Endodermal cell (in vitro differentiated cells): ENCODE measurements around the gene ALDH4A1. TPM values are rescaled to one million over a fixed set of nuclear protein-coding genes. Genes with fewer than 3 reads are reported as not detected.

ENCODE experiments used
- DNase-seq: peaks from one replicate; pipeline ENCODE4 v3.0.0-alpha.2; 2017
- H3K27ac ChIP-seq: 2 replicates; pipeline ENCODE4 v1.5.1; 2013; ENCODE audit warnings: mild to moderate bottlenecking, low read depth, low read length, moderate library complexity
- H3K27me3 ChIP-seq: 2 replicates; pipeline ENCODE4 v1.6.1; 2013; ENCODE audit warnings: mild to moderate bottlenecking, low read length, moderate library complexity; ENCODE audit not compliant: insufficient read depth, control insufficient read depth, poor library complexity, severe bottlenecking
- H3K36me3 ChIP-seq: 2 replicates; pipeline ENCODE4 v1.7.0; 2013; ENCODE audit warnings: mild to moderate bottlenecking, low read length, moderate library complexity; ENCODE audit not compliant: control insufficient read depth, insufficient read depth
- H3K4me1 ChIP-seq: one replicate; pipeline ENCODE4 v1.7.0; 2013; ENCODE audit warnings: low read length; ENCODE audit not compliant: control insufficient read depth, insufficient read depth
- H3K4me3 ChIP-seq: 2 replicates; pipeline ENCODE4 v1.5.1; 2013; ENCODE audit warnings: mild to moderate bottlenecking, low read length, moderate library complexity
- H3K9ac ChIP-seq: 2 replicates; pipeline ENCODE4 v1.6.1; 2013; ENCODE audit warnings: mild to moderate bottlenecking, low read length, moderate library complexity; ENCODE audit not compliant: poor library complexity, severe bottlenecking; ENCODE audit errors: extremely low read depth
- H3K9me3 ChIP-seq: 2 replicates; pipeline ENCODE4 v1.6.1; 2013; ENCODE audit warnings: mild to moderate bottlenecking, low read length, moderate library complexity; ENCODE audit not compliant: control insufficient read depth
- H3K27ac Mint-ChIP-seq: 2 replicates; pipeline ENCODE4 v1.8.0; 2020; ENCODE audit warnings: mixed read lengths
- H3K27me3 Mint-ChIP-seq: 2 replicates; pipeline ENCODE4 v1.8.0; 2021; ENCODE audit warnings: mild to moderate bottlenecking, mixed read lengths; ENCODE audit not compliant: insufficient read depth
- H3K36me3 Mint-ChIP-seq: 2 replicates; pipeline ENCODE4 v1.8.0; 2020; ENCODE audit warnings: low read depth, mixed read lengths
- H3K4me1 Mint-ChIP-seq: 2 replicates; pipeline ENCODE4 v1.8.0; 2020; ENCODE audit warnings: mixed read lengths
- H3K4me3 Mint-ChIP-seq: 2 replicates; pipeline ENCODE4 v1.8.0; 2020; ENCODE audit warnings: mild to moderate bottlenecking, moderate library complexity, mixed read lengths
- H3K9me3 Mint-ChIP-seq: 2 replicates; pipeline ENCODE4 v1.8.0; 2020; ENCODE audit warnings: mild to moderate bottlenecking, mixed read lengths
- CTCF ChIP-seq: fragments of 200-600 bp; sonication (generic); conservative IDR thresholded peaks from 2 replicates; pipeline ENCODE4 v1.5.0; 2021; ENCODE audit warnings: antibody characterized with exemption, mild to moderate bottlenecking
- WGBS, 2 experiments: methylation state at CpG; one replicate each; pipeline versions ENCODE4 v1.1.5 to v1.1.7; 2013; ENCODE audit warnings: missing lambda C conversion rate in 2 of 2, mixed read lengths in 1 of 2; ENCODE audit not compliant: insufficient coverage in 1 of 2, insufficient read length in 1 of 2; 5-methylcytosine and 5-hydroxymethylcytosine counted together
- total RNA-seq, 2 donors: library from RNA; stranded (reverse); fragmentation: NEBNext Ultra II Directional in 1 of 2; extraction: Animal tissue kit (Norgen Biotek cat#: 25700) in 1 of 2; gene quantifications; 2 replicates in 1 of 2; 3 replicates in 1 of 2; pipeline ENCODE4 v1.2.1, GENCODE V29; 2021

ALDH4A1 gene
- total RNA-seq, 2 donors from 2014 or later, result 7.6 to 18.7 TPM

- H3K9me3 ChIP-seq, result no peaks in the 10 kb centered on the region
- no peak for DNase-seq
- WGBS, 2 experiments, result 86 to 90% methylated on average over 3 of the region's 3 CpGs
- Mint-ChIP-seq H3K36me3 (peaks cover 24% of the 10 kb centered on the region), H3K9me3 (no peaks in the 10 kb centered on the region), H3K27ac (no peak overlapping the region), H3K4me3 (no peak overlapping the region), H3K4me1 (peaks cover 6% of the 10 kb centered on the region), H3K27me3 (no peaks in the 10 kb centered on the region)
- no peak overlapping the region for H3K9ac ChIP-seq
- TF ChIP-seq CTCF, result no peak
- H3K4me1 ChIP-seq, result no peaks in the 10 kb centered on the region
- no peak overlapping the region for H3K4me3 ChIP-seq
- no peaks in the 10 kb centered on the region for H3K27me3 ChIP-seq
- no peak overlapping the region for H3K27ac ChIP-seq
- peaks cover 15% of the 10 kb centered on the region for H3K36me3 ChIP-seq
Observed at GRCh38 chr1:18912550-18912949, 10.2 kb upstream of the ALDH4A1 start.

DNA sequence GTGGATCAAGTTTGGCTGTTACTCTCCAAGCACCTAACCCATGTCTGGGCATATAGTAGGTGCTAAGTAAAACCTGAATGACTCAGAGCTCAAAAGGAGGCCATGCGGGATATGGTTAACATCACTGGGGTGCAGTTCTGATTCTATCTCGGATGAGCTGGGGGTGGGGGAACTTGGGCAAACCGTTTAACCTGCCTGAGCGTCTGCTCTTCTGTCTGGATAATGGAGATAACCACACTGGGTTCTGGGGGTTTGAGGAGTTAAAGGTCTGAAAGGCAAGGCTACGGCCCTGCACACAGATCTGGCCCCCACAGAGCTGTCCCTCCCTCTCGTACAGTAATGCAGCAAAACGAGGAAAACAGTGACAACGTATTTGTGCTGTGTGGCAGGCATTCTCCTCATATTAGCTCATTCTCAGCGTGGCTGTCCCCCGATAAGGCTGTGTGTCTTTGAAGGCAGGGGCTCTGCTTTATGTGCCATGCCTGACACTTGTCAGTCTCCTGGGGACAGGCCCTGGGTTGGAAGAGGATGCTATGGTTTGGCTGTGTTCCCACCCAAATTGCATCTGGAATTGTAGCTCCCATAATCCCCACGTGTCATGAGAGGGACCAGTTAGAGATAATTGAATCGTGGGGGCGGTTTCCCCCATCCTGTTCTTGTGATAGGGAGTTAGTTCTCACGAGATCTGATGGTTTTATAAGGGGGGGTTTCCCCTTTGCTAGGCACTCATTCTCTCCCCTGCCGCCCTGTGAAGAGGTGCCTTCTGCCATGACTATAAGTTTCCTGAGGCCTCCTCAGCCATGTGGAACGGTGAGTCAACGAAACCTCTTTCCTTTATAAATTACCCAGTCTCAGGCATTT is 6.8 kb upstream of the ALDH4A1 start:
- H3K36me3 Mint-ChIP-seq, result peaks cover 21% of the 10 kb centered on the region
- no peaks in the 10 kb centered on the region for H3K4me1 ChIP-seq
- H3K27ac Mint-ChIP-seq, result no peak overlapping the region
- no peaks in the 10 kb centered on the region for H3K9me3 Mint-ChIP-seq
- peaks cover 4% of the 10 kb centered on the region for H3K27me3 ChIP-seq
- H3K27ac ChIP-seq, result no peak overlapping the region
- H3K9ac ChIP-seq, result no peak overlapping the region
- peaks cover 7% of the 10 kb centered on the region for H3K27me3 Mint-ChIP-seq
- H3K4me3 ChIP-seq, result no peak overlapping the region
- WGBS, 2 experiments, result 90 to 97% methylated on average over 9 to 17 of the region's 17 CpGs
- DNase-seq, result no peak
- no peaks in the 10 kb centered on the region for H3K9me3 ChIP-seq
- peaks cover 4% of the 10 kb centered on the region for H3K4me1 Mint-ChIP-seq
- no peak for TF ChIP-seq CTCF
- no peak overlapping the region for H3K4me3 Mint-ChIP-seq
- H3K36me3 ChIP-seq, result peaks cover 15% of the 10 kb centered on the region

GRCh38 chr1:18907917-18908845 is 5.8 kb upstream of the ALDH4A1 start:
- H3K27ac ChIP-seq, result no peak overlapping the region
- peaks cover 15% of the 10 kb centered on the region for H3K36me3 ChIP-seq
- Mint-ChIP-seq H3K36me3 (peaks cover 18% of the 10 kb centered on the region), H3K27me3 (peaks cover 10% of the 10 kb centered on the region), H3K9me3 (no peaks in the 10 kb centered on the region), H3K4me1 (peaks cover 4% of the 10 kb centered on the region), H3K27ac (peak overlapping the region; percentile 26), H3K4me3 (no peak overlapping the region)
- TF ChIP-seq CTCF, result no peak
- no peaks in the 10 kb centered on the region for H3K4me1 ChIP-seq
- 90 to 92% methylated on average over 17 to 22 of the region's 22 CpGs for WGBS, 2 experiments
- no peaks in the 10 kb centered on the region for H3K9me3 ChIP-seq
- DNase-seq, result no peak
- no peak overlapping the region for H3K9ac ChIP-seq
- no peak overlapping the region for H3K4me3 ChIP-seq
- peaks cover 9% of the 10 kb centered on the region for H3K27me3 ChIP-seq
